Sigmoid colon (tissue), 7 donors: Measurements from ENCODE around the gene TRPM3. TPM values are rescaled to one million over a fixed set of nuclear protein-coding genes. Genes with fewer than 3 reads are reported as not detected.

Experiments used
- DNase-seq: peaks from one replicate; pipeline ENCODE4 v3.0.0-alpha.2; 2019
- H3K27ac ChIP-seq, 4 donors: fragments of 200-600 bp; sonication (generic); one replicate each; pipeline ENCODE4 v1.5.1; 2016 to 2019; ENCODE audit warnings: mild to moderate bottlenecking in 1 of 4
- H3K27me3 ChIP-seq, 3 donors: fragments of 200-600 bp; sonication (generic); one replicate each; pipeline ENCODE4 v1.5.1; 2019; ENCODE audit warnings: mild to moderate bottlenecking in 1 of 3
- H3K36me3 ChIP-seq, 4 donors: fragments of 200-600 bp; sonication (generic); one replicate each; pipeline ENCODE4 v1.5.1; 2016 to 2019
- H3K4me1 ChIP-seq, 4 donors: fragments of 200-600 bp; sonication (generic); one replicate each; pipeline ENCODE4 v1.5.1; 2017 to 2019
- H3K4me3 ChIP-seq, 4 donors: fragments of 200-600 bp; sonication (generic); one replicate each; pipeline ENCODE4 v1.5.1; 2017 to 2019; ENCODE audit warnings: mild to moderate bottlenecking in 2 of 4, moderate library complexity in 1 of 4
- H3K9me3 ChIP-seq, 4 donors: fragments of 200-600 bp in 3 of 4; sonication (generic) in 3 of 4; one replicate each; pipeline versions ENCODE4 v1.5.1 to v1.6.1; 2013 to 2019
- EP300 ChIP-seq, 4 donors: sonication (generic); formaldehyde crosslinking; IDR thresholded peaks; one replicate each; pipeline ENCODE4 v1.6.1; 2017; ENCODE audit warnings: antibody characterized with exemption in 4 of 4
- POLR2A ChIP-seq, 2 donors: fragments of 450-650 bp; IDR thresholded peaks; one replicate each; pipeline ENCODE4 v1.6.1; 2016; ENCODE audit warnings: antibody characterized with exemption in 2 of 2, mild to moderate bottlenecking in 2 of 2, moderate library complexity in 2 of 2
- POLR2AphosphoS5 ChIP-seq, 4 donors: sonication (generic); formaldehyde crosslinking; IDR thresholded peaks; one replicate each; pipeline ENCODE4 v1.6.1; 2017; ENCODE audit warnings: antibody characterized with exemption in 4 of 4
- WGBS, 2 donors: extraction: QIAGEN DNeasy Blood & Tissue Kit; methylation state at CpG; one replicate each; pipeline ENCODE4 v1.1.7; 2013; 5-methylcytosine and 5-hydroxymethylcytosine counted together
- intact Hi-C: fragments of 100-400 bp; cut with DNase I; formaldehyde crosslinking; loops from one replicate; pipeline ENCODE4 v1.15.1; 2023
- polyA plus RNA-seq, 3 donors: library from polyadenylated mRNA; stranded (reverse); fragments of 200-250 nt; gene quantifications; one replicate each; pipeline ENCODE4 v1.2.3, GENCODE V29; 2013
- total RNA-seq, 4 donors: library from RNA; depleted of rRNA; stranded (reverse); fragments of >200 nt; gene quantifications; one replicate each; pipeline ENCODE4 v1.1.0, GENCODE V29; 2016
- TF ChIP-seq, protein P1 (sequence below), 4 experiments: fragments of 450-650 bp in 3 of 4; fragments of 200-600 bp in 1 of 4; IDR thresholded peaks; one replicate each; pipeline ENCODE4 v1.5.1; 2016 to 2019; ENCODE audit warnings: antibody characterized with exemption in 4 of 4, mild to moderate bottlenecking in 3 of 4, moderate library complexity in 2 of 4
- donor health status: healthy with polysubstance abuse.
- donor health status: Bipolar disorder and iron deficiency.
- donor health status: healthy.

TRPM3 gene
- total and polyA plus RNA-seq, 7 donors = 0.07 to 1.8 (median 0.41) TPM; not detected in 2

DNA sequence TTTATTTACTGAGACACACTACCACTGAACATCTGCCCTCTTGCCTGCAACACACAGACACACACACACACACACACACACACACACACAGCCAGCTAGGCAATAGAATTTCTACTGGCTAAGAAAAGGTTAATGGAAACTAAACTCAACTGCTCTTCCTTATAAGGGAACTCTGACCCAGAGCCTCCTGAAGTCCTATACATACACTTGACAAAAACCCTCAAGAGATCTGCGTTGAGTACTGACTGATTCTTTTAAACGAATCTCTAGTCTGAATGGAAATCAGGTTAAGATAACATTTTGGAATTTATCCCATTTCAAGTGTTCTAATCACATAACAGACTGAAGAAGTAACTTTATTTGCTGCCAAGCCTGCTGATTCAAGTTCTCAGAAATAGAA lies 25.9 kb upstream of the TRPM3 start:
- no peaks in the 10 kb centered on the region for H3K36me3 ChIP-seq
- no peaks in the 10 kb centered on the region for H3K4me1 ChIP-seq
- H3K27me3 ChIP-seq = no peaks in the 10 kb centered on the region
- intact Hi-C loops = no loop called here
- H3K27ac ChIP-seq = no peak overlapping the region
- no peaks in the 10 kb centered on the region for H3K9me3 ChIP-seq
- 63 to 72% methylated on average over 2 of the region's 2 CpGs for WGBS, 2 donors
- no peak for DNase-seq
- TF ChIP-seq, protein P1, sequence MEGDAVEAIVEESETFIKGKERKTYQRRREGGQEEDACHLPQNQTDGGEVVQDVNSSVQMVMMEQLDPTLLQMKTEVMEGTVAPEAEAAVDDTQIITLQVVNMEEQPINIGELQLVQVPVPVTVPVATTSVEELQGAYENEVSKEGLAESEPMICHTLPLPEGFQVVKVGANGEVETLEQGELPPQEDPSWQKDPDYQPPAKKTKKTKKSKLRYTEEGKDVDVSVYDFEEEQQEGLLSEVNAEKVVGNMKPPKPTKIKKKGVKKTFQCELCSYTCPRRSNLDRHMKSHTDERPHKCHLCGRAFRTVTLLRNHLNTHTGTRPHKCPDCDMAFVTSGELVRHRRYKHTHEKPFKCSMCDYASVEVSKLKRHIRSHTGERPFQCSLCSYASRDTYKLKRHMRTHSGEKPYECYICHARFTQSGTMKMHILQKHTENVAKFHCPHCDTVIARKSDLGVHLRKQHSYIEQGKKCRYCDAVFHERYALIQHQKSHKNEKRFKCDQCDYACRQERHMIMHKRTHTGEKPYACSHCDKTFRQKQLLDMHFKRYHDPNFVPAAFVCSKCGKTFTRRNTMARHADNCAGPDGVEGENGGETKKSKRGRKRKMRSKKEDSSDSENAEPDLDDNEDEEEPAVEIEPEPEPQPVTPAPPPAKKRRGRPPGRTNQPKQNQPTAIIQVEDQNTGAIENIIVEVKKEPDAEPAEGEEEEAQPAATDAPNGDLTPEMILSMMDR (IDR thresholded peaks at IDR 0.05) = no peak
- no peak for TF ChIP-seq POLR2AphosphoS5 (IDR thresholded peaks at IDR 0.05)
- TF ChIP-seq POLR2A (IDR thresholded peaks at IDR 0.05) = no peak
- TF ChIP-seq EP300 (IDR thresholded peaks at IDR 0.05) = no peak
- no peak overlapping the region for H3K4me3 ChIP-seq

- DNase-seq = no peak
- 31% methylated on average over 1 of the region's 1 CpG for WGBS, 2 donors
- H3K27ac ChIP-seq = no peak overlapping the region
These were observed 25.1 kb upstream of the TRPM3 start for GRCh38 chr9:71146511-71146910.

GRCh38 chr9:71145179-71145578 lies 23.8 kb upstream of the TRPM3 start:
- H3K9me3 ChIP-seq = no peaks in the 10 kb centered on the region
- 24 to 52% methylated on average over 1 of the region's 1 CpG for WGBS, 2 donors
- no peak for DNase-seq
- intact Hi-C loops = no loop called here
- H3K4me3 ChIP-seq = no peak overlapping the region
- no peak overlapping the region for H3K27ac ChIP-seq
- H3K4me1 ChIP-seq = no peaks in the 10 kb centered on the region
- H3K27me3 ChIP-seq = no peaks in the 10 kb centered on the region
- TF ChIP-seq EP300 (IDR thresholded peaks at IDR 0.05) = no peak
- TF ChIP-seq, protein P1 (IDR thresholded peaks at IDR 0.05) = no peak
- no peak for TF ChIP-seq POLR2AphosphoS5 (IDR thresholded peaks at IDR 0.05)
- no peak for TF ChIP-seq POLR2A (IDR thresholded peaks at IDR 0.05)
- H3K36me3 ChIP-seq = no peaks in the 10 kb centered on the region

More at GRCh38 chr9:71146511-71146910, 25.1 kb upstream of the TRPM3 start:
- no peaks in the 10 kb centered on the region for H3K36me3 ChIP-seq
- no peaks in the 10 kb centered on the region for H3K4me1 ChIP-seq
- no peak overlapping the region for H3K4me3 ChIP-seq
- intact Hi-C loops = no loop called here
- H3K27me3 ChIP-seq = no peaks in the 10 kb centered on the region
- TF ChIP-seq EP300 (IDR thresholded peaks at IDR 0.05) (no peak), POLR2AphosphoS5 (IDR thresholded peaks at IDR 0.05) (no peak), POLR2A (IDR thresholded peaks at IDR 0.05) (no peak)
- TF ChIP-seq, protein P1 (IDR thresholded peaks at IDR 0.05) = no peak
- H3K9me3 ChIP-seq = no peaks in the 10 kb centered on the region

GRCh38 chr9:71144495-71144894 lies 23.1 kb upstream of the TRPM3 start:
- DNase-seq = no peak
- intact Hi-C loops = no loop called here
- no peaks in the 10 kb centered on the region for H3K27me3 ChIP-seq
- H3K36me3 ChIP-seq = no peaks in the 10 kb centered on the region
- WGBS, 2 donors = 64 to 91% methylated on average over 2 of the region's 2 CpGs
- H3K9me3 ChIP-seq = no peaks in the 10 kb centered on the region
- TF ChIP-seq POLR2A (IDR thresholded peaks at IDR 0.05) = no peak
- TF ChIP-seq, protein P1 (IDR thresholded peaks at IDR 0.05) = no peak
- TF ChIP-seq EP300 (IDR thresholded peaks at IDR 0.05) = no peak
- no peak for TF ChIP-seq POLR2AphosphoS5 (IDR thresholded peaks at IDR 0.05)
- H3K4me1 ChIP-seq = no peaks in the 10 kb centered on the region
- no peak overlapping the region for H3K4me3 ChIP-seq
- no peak overlapping the region for H3K27ac ChIP-seq

GRCh38 chr9:71136696-71137095 lies 15.3 kb upstream of the TRPM3 start:
- intact Hi-C loops = no loop called here
- Histone ChIP-seq H3K27ac (no peak overlapping the region), H3K4me1 (no peaks in the 10 kb centered on the region), H3K9me3 (no peaks in the 10 kb centered on the region), H3K4me3 (no peak overlapping the region), H3K27me3 (no peaks in the 10 kb centered on the region), H3K36me3 (no peaks in the 10 kb centered on the region)
- WGBS, 2 donors = 83 to 93% methylated on average over 6 of the region's 6 CpGs
- DNase-seq = no peak
- TF ChIP-seq EP300 (IDR thresholded peaks at IDR 0.05) (no peak), POLR2AphosphoS5 (IDR thresholded peaks at IDR 0.05) (no peak), POLR2A (IDR thresholded peaks at IDR 0.05) (no peak)
- TF ChIP-seq, protein P1 (IDR thresholded peaks at IDR 0.05) = no peak
